ENCODE measurements around the gene USP38. TPM values are rescaled to one million over a fixed set of nuclear protein-coding genes. Genes with fewer than 3 reads are reported as not detected.

The USP38 gene
- total RNA-seq, 1 donor from 2014 or later = 27.7 TPM

DNA sequence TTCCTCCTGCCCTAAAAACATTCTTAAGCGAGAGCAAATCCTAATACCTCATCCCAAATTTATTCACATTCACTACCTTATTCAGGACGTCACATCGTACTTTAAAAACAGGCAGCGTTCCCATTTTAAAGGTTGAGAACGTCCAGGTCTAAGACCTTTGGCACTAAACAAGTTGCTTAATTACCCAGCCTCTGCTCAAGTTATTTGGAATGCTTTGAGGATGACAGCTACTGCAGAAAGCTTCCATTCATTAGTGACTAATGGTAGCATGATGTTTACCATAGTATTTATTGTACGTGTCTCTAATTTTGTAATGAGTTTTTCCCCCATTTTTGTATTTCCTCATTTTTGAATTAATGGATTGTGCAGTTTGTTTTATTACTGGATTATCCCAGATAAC, 1.5 kb downstream of the USP38 start:
- DNase-seq (ENCODE audit: low read depth) = no peak
- peak overlapping the region; percentile 67 for H3K4me3 ChIP-seq (ENCODE audit: low read depth, low read length)
- no peaks in the 10 kb centered on the region for H3K36me3 ChIP-seq (ENCODE audit: control insufficient read depth, insufficient read depth, low read length)
- H3K27me3 ChIP-seq (ENCODE audit: control insufficient read depth, insufficient read depth, low read length) = no peaks in the 10 kb centered on the region
- TF ChIP-seq, protein P1, sequence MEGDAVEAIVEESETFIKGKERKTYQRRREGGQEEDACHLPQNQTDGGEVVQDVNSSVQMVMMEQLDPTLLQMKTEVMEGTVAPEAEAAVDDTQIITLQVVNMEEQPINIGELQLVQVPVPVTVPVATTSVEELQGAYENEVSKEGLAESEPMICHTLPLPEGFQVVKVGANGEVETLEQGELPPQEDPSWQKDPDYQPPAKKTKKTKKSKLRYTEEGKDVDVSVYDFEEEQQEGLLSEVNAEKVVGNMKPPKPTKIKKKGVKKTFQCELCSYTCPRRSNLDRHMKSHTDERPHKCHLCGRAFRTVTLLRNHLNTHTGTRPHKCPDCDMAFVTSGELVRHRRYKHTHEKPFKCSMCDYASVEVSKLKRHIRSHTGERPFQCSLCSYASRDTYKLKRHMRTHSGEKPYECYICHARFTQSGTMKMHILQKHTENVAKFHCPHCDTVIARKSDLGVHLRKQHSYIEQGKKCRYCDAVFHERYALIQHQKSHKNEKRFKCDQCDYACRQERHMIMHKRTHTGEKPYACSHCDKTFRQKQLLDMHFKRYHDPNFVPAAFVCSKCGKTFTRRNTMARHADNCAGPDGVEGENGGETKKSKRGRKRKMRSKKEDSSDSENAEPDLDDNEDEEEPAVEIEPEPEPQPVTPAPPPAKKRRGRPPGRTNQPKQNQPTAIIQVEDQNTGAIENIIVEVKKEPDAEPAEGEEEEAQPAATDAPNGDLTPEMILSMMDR (IDR thresholded peaks at IDR 0.05; ENCODE audit: insufficient read depth, low read length, poor library complexity, severe bottlenecking) = no peak

DNA sequence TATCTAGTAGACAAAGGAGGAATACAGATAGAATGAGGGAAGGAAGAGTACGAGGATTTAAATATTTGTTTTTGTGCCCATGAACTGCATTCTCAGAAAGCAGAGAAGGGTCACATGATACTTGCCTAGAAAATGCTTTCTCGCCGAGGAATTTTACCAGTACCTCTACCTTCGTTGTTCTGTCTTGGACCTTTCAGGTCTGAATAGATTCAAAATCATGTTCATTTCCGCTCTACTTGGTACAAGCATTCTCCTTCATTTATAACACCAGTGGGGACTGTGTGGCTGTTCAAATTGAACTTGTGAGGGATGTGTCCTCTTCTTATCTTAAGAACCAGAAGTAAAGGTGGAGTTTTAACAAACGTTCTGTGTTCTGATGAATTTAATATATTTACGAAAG, 1.9 kb downstream of the USP38 start:
- DNase-seq (ENCODE audit: low read depth) = no peak
- no peaks in the 10 kb centered on the region for H3K27me3 ChIP-seq (ENCODE audit: control insufficient read depth, insufficient read depth, low read length)
- peak overlapping the region; percentile 67 for H3K4me3 ChIP-seq (ENCODE audit: low read depth, low read length)
- TF ChIP-seq, protein P1 (IDR thresholded peaks at IDR 0.05; ENCODE audit: insufficient read depth, low read length, poor library complexity, severe bottlenecking) = no peak
- H3K36me3 ChIP-seq (ENCODE audit: control insufficient read depth, insufficient read depth, low read length) = no peaks in the 10 kb centered on the region

DNA sequence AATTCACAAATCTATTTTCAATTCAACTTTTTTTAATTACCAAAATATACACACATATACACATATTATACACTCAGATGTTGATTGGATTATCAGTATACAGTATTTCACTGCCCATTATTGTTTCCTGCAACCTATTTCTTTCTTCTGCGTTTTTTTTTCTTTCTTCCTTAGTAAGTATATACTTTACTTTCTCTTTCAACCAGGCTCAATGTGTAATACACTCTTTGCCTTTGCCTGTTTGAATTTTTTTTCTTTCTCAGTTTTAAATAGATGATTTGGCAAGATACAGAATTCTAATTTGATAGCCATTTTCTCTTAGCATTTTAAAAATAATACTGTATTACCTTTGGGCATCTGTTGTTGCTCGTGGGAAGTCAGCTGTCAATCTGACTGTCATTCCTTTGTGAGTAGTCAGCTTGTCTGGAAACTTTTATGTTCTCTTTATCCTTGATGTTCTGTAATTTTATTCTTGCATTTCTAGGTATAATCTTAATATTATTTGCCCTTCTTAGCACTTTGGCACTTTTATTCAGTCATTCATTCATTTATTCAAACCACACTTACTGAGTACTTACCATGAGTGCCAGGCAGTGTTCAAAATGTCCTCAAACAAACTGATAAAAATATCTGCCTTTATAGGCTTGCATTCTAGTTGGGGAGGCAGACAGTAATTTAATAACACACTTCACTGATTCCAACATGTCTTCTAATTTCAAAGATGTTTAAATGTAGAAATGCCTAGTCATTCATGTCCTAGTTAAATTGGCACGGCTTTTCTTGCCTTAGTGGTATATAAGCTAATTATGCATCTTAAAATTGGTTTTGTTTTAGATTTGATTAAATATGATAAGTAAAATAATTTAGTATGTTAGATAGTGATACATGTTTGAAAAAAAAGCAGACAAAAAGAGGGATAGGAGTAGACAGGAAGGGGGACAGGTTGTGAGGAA, 3.7 kb downstream of the USP38 start:
- TF ChIP-seq, protein P1 (IDR thresholded peaks at IDR 0.05; ENCODE audit: insufficient read depth, low read length, poor library complexity, severe bottlenecking) = no peak
- no peaks in the 10 kb centered on the region for H3K36me3 ChIP-seq (ENCODE audit: control insufficient read depth, insufficient read depth, low read length)
- no peak for DNase-seq (ENCODE audit: low read depth)
- no peaks in the 10 kb centered on the region for H3K27me3 ChIP-seq (ENCODE audit: control insufficient read depth, insufficient read depth, low read length)
- H3K4me3 ChIP-seq (ENCODE audit: low read depth, low read length) = no peak overlapping the region

DNA sequence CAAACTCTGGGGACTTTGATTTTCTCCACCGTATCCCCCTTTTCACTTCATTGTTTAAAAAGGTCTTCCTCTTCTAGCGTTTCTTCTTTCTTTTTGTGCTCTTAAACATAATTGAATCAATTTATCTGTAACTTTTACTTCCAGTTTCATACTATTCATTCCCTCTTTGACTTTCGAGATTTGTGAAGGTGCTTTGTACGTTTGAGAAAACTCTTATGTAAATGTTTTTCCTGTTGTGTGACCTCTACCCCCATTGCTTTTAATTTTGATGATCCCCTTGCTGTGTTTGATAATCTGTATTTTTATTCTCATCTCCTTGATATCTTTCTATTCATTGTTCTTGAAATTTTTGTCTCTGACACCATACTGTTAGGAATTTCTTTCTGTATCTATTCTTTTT, 4.8 kb downstream of the USP38 start:
- Histone ChIP-seq H3K36me3 (ENCODE audit: control insufficient read depth, insufficient read depth, low read length) (no peaks in the 10 kb centered on the region), H3K4me3 (ENCODE audit: low read depth, low read length) (no peak overlapping the region), H3K27me3 (ENCODE audit: control insufficient read depth, insufficient read depth, low read length) (no peaks in the 10 kb centered on the region)
- TF ChIP-seq, protein P1 (IDR thresholded peaks at IDR 0.05; ENCODE audit: insufficient read depth, low read length, poor library complexity, severe bottlenecking) = no peak
- no peak for DNase-seq (ENCODE audit: low read depth)

DNA sequence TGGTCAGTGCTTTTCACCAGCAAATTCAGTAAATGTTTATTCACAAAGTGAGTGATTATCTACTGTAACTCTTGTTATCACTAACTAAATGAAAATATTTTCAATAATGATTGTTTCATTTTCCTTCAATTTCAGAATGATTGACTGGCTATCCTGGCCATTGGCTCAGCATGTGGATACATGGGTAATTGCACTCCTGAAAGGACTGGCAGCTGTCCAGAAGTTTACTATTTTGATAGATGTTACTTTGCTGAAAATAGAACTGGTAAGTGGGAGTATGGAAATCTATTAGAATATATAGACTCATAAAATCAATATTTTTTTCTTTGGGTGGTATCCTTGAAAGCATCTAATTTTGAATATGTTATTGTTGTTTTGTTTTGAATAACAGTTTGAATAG, 10.9 kb downstream of the USP38 start:
- no peak for DNase-seq (ENCODE audit: low read depth)
- Histone ChIP-seq H3K27me3 (ENCODE audit: control insufficient read depth, insufficient read depth, low read length) (no peaks in the 10 kb centered on the region), H3K36me3 (ENCODE audit: control insufficient read depth, insufficient read depth, low read length) (no peaks in the 10 kb centered on the region), H3K4me3 (ENCODE audit: low read depth, low read length) (no peak overlapping the region)
- TF ChIP-seq, protein P1 (IDR thresholded peaks at IDR 0.05; ENCODE audit: insufficient read depth, low read length, poor library complexity, severe bottlenecking) = no peak

Measured in kidney epithelial cell (primary cell).